ENCODE results near the gene FAM20A.

- no peak for TF ChIP-seq REST (IDR thresholded peaks at IDR 0.05)
- no peak for TF ChIP-seq CTCF (IDR thresholded peaks at IDR 0.05; ENCODE audit: low read depth, low read length, missing input control)
- TF ChIP-seq HNF4A (conservative IDR thresholded peaks at IDR 0.05) = no peak
- TF ChIP-seq RXRA (IDR thresholded peaks at IDR 0.05) = no peak
- TF ChIP-seq TAF1 (conservative IDR thresholded peaks at IDR 0.05) = no peak
- TF ChIP-seq MAX (IDR thresholded peaks at IDR 0.05) = no peak
- TF ChIP-seq RAD21 (IDR thresholded peaks at IDR 0.05) = no peak
- TF ChIP-seq EGR1 (IDR thresholded peaks at IDR 0.05; ENCODE audit: low read depth in 2 of 2) = no peak
- no peak for TF ChIP-seq SP1 (IDR thresholded peaks at IDR 0.05)
- TF ChIP-seq ATF3 (IDR thresholded peaks at IDR 0.05) = no peak
These were observed 27.8 kb downstream of the FAM20A start for GRCh38 chr17:68573338-68573737.
